Fibroblast of skin of back (primary cell): ENCODE data around the gene CREBZF.
"Not testable (repeated sequence)": the region's sequence is repeated elsewhere in the genome, so short reads cannot be mapped to it uniquely, and the experiment has no call there.

ENCODE experiments used
- DNase-seq: peaks from one replicate; pipeline ENCODE4 v3.0.0-alpha.2; 2013

CREBZF gene

GRCh38 chr11:85626496-85626895 is 38.4 kb downstream of the CREBZF start:
- DNase-seq, result no peak

- no peak for DNase-seq
Measured at GRCh38 chr11:85620256-85620655, 44.7 kb downstream of the CREBZF start.

GRCh38 chr11:85619499-85619898 is 45.4 kb downstream of the CREBZF start:
- no peak for DNase-seq

- not testable (repeated sequence) for DNase-seq
Measured at GRCh38 chr11:85611643-85612042, 53.3 kb downstream of the CREBZF start.
